A549 (cell line): Measurements from ENCODE around the gene HOXC12.
A peak's percentile ranks its signal among the peaks of the same experiment; 100 is the strongest.

Experiments
- BHLHE40 ChIP-seq: IDR thresholded peaks from 2 replicates; pipeline ENCODE4 v1.6.1; 2012; ENCODE audit warnings: low read depth, low read length, inconsistent platforms
- CEBPB ChIP-seq, 2 experiments: fragments of >200 bp in 1 of 2; sonication (Bioruptor Twin) in 1 of 2; formaldehyde crosslinking in 1 of 2; IDR thresholded peaks; 2 replicates each; pipeline ENCODE4 v1.6.1; 2012 to 2016
- MYC ChIP-seq: IDR thresholded peaks from 2 replicates; pipeline ENCODE4 v1.6.1; 2012; ENCODE audit warnings: mild to moderate bottlenecking, inconsistent platforms, low read length, improper control_type of control experiment, borderline replicate concordance
- NR3C1 ChIP-seq: fragments of >200 bp; sonication (Bioruptor Twin); formaldehyde crosslinking; IDR thresholded peaks from 3 replicates; pipeline ENCODE4 v1.6.1; 2017
- POLR2A ChIP-seq: IDR thresholded peaks from 2 replicates; pipeline ENCODE4 v1.6.1; 2012; ENCODE audit warnings: mild to moderate bottlenecking, low read length
- RNF2 ChIP-seq: fragments of 200-600 bp; sonication (generic); IDR thresholded peaks from 2 replicates; pipeline ENCODE4 v1.6.1; 2016; ENCODE audit warnings: low read depth, mild to moderate bottlenecking, antibody characterized with exemption, moderate library complexity, borderline replicate concordance
- SREBF2 ChIP-seq: fragments of 450-650 bp; IDR thresholded peaks from 2 replicates; pipeline ENCODE4 v1.6.1; 2014; ENCODE audit warnings: mild to moderate bottlenecking, moderate library complexity
- ZNF302 ChIP-seq: fragments of 250-450 bp; sonication (Bioruptor Pico); IDR thresholded peaks from 2 replicates; pipeline ENCODE4 v1.9.0; 2021; ENCODE audit warnings: inconsistent platforms, mild to moderate bottlenecking, moderate library complexity
- TF ChIP-seq, protein P1 (sequence below): fragments of >200 bp; sonication (Bioruptor Twin); formaldehyde crosslinking; IDR thresholded peaks from 3 replicates; pipeline ENCODE4 v1.5.1; 2016
- TF ChIP-seq, protein P2 (sequence below): fragments of 200-600 bp; sonication (generic); IDR thresholded peaks from 2 replicates; pipeline ENCODE4 v1.6.1; 2016; ENCODE audit warnings: antibody characterized with exemption, mild to moderate bottlenecking, moderate library complexity
- TF ChIP-seq, protein P3 (sequence below): fragments of 150-350 bp; IDR thresholded peaks from 2 replicates; pipeline ENCODE4 v1.6.1; 2014; ENCODE audit warnings: low read depth, mild to moderate bottlenecking, low read length
- TF ChIP-seq, protein P4 (sequence below): fragments of >200 bp; sonication (Bioruptor Twin); formaldehyde crosslinking; IDR thresholded peaks from 3 replicates; pipeline ENCODE4 v1.6.1; 2016
- TF ChIP-seq, protein P5 (sequence below): fragments of 450-650 bp; IDR thresholded peaks from 2 replicates; pipeline ENCODE4 v1.6.1; 2014; ENCODE audit warnings: antibody characterized with exemption

DNA sequence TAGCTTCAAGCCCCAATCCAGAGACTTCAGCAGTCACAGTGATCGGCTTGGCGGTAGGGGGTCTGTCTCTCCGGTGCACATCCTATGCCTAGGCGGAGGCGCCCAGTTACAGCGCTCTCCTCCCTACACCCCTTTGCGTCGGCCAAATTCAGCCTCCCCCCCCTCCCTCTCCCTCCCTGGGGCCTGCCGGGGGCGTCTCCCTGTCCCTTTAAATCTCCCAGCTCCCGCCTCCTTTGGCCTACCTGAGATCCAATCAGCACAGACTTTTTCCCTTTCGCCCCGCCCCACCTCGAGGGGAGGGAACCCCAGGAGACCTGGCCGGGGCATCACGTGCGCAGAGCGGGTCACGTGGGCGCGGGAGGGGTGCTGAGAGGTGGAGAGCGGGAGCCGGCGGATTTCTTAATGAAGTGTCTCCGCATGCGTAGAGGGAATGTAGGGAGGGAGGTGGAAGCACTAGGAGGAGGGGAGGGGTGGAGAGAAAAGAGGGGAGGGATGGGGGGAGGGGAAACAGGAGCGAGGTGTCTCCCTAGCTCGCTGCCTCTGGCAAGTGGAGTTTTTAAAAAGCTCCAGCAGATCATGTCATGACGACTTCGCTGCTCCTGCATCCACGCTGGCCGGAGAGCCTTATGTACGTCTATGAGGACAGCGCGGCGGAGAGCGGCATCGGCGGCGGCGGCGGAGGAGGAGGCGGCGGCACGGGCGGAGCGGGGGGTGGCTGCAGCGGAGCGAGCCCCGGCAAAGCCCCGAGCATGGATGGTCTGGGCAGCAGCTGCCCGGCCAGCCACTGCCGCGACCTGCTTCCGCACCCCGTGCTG, 16.2 kb upstream of the HOXC12 start, which contains the start of gene HOXC13:
- TF ChIP-seq, protein P1, sequence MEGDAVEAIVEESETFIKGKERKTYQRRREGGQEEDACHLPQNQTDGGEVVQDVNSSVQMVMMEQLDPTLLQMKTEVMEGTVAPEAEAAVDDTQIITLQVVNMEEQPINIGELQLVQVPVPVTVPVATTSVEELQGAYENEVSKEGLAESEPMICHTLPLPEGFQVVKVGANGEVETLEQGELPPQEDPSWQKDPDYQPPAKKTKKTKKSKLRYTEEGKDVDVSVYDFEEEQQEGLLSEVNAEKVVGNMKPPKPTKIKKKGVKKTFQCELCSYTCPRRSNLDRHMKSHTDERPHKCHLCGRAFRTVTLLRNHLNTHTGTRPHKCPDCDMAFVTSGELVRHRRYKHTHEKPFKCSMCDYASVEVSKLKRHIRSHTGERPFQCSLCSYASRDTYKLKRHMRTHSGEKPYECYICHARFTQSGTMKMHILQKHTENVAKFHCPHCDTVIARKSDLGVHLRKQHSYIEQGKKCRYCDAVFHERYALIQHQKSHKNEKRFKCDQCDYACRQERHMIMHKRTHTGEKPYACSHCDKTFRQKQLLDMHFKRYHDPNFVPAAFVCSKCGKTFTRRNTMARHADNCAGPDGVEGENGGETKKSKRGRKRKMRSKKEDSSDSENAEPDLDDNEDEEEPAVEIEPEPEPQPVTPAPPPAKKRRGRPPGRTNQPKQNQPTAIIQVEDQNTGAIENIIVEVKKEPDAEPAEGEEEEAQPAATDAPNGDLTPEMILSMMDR: no peak
- TF ChIP-seq, protein P2, sequence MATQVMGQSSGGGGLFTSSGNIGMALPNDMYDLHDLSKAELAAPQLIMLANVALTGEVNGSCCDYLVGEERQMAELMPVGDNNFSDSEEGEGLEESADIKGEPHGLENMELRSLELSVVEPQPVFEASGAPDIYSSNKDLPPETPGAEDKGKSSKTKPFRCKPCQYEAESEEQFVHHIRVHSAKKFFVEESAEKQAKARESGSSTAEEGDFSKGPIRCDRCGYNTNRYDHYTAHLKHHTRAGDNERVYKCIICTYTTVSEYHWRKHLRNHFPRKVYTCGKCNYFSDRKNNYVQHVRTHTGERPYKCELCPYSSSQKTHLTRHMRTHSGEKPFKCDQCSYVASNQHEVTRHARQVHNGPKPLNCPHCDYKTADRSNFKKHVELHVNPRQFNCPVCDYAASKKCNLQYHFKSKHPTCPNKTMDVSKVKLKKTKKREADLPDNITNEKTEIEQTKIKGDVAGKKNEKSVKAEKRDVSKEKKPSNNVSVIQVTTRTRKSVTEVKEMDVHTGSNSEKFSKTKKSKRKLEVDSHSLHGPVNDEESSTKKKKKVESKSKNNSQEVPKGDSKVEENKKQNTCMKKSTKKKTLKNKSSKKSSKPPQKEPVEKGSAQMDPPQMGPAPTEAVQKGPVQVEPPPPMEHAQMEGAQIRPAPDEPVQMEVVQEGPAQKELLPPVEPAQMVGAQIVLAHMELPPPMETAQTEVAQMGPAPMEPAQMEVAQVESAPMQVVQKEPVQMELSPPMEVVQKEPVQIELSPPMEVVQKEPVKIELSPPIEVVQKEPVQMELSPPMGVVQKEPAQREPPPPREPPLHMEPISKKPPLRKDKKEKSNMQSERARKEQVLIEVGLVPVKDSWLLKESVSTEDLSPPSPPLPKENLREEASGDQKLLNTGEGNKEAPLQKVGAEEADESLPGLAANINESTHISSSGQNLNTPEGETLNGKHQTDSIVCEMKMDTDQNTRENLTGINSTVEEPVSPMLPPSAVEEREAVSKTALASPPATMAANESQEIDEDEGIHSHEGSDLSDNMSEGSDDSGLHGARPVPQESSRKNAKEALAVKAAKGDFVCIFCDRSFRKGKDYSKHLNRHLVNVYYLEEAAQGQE: no peak
- TF ChIP-seq SREBF2 (no peak), NR3C1 (no peak), POLR2A (peak; percentile 58), MYC (0 out of 2 replicates have a peak, but pooled peaks have one; percentile 31), RNF2 (no peak), CEBPB (IDR thresholded peaks at IDR 0.05) (peak in 1 of 2 experiments; percentile 44; a peak in 1 of 4 replicates), ZNF302 (CRISPR knock-in tag) (no peak), BHLHE40 (peak; percentile 96)
- TF ChIP-seq, protein P3, sequence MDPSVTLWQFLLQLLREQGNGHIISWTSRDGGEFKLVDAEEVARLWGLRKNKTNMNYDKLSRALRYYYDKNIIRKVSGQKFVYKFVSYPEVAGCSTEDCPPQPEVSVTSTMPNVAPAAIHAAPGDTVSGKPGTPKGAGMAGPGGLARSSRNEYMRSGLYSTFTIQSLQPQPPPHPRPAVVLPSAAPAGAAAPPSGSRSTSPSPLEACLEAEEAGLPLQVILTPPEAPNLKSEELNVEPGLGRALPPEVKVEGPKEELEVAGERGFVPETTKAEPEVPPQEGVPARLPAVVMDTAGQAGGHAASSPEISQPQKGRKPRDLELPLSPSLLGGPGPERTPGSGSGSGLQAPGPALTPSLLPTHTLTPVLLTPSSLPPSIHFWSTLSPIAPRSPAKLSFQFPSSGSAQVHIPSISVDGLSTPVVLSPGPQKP: no peak
- TF ChIP-seq, protein P4, sequence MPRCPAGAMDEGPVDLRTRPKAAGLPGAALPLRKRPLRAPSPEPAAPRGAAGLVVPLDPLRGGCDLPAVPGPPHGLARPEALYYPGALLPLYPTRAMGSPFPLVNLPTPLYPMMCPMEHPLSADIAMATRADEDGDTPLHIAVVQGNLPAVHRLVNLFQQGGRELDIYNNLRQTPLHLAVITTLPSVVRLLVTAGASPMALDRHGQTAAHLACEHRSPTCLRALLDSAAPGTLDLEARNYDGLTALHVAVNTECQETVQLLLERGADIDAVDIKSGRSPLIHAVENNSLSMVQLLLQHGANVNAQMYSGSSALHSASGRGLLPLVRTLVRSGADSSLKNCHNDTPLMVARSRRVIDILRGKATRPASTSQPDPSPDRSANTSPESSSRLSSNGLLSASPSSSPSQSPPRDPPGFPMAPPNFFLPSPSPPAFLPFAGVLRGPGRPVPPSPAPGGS: no peak
- TF ChIP-seq, protein P5, sequence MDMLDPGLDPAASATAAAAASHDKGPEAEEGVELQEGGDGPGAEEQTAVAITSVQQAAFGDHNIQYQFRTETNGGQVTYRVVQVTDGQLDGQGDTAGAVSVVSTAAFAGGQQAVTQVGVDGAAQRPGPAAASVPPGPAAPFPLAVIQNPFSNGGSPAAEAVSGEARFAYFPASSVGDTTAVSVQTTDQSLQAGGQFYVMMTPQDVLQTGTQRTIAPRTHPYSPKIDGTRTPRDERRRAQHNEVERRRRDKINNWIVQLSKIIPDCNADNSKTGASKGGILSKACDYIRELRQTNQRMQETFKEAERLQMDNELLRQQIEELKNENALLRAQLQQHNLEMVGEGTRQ: peak; percentile 100
